Gastroesophageal sphincter (tissue), 3 donors: ENCODE data around the gene PRSS22.

ENCODE experiments used
- POLR2A ChIP-seq, 2 donors: fragments of 450-650 bp; IDR thresholded peaks; one replicate each; pipeline ENCODE4 v1.6.1; 2017; ENCODE audit warnings: antibody characterized with exemption in 2 of 2, mild to moderate bottlenecking in 2 of 2, moderate library complexity in 1 of 2
- POLR2AphosphoS5 ChIP-seq: sonication (generic); formaldehyde crosslinking; IDR thresholded peaks from one replicate; pipeline ENCODE4 v1.6.1; 2017; ENCODE audit warnings: antibody characterized with exemption
- TF ChIP-seq, protein P1 (sequence below), 4 experiments: fragments of 200-600 bp in 2 of 4; fragments of 450-650 bp in 2 of 4; sonication (generic) in 1 of 4; IDR thresholded peaks; one replicate each; pipeline ENCODE4 v1.5.1; 2017 to 2019; ENCODE audit warnings: antibody characterized with exemption in 4 of 4, mild to moderate bottlenecking in 2 of 4, moderate library complexity in 2 of 4

DNA sequence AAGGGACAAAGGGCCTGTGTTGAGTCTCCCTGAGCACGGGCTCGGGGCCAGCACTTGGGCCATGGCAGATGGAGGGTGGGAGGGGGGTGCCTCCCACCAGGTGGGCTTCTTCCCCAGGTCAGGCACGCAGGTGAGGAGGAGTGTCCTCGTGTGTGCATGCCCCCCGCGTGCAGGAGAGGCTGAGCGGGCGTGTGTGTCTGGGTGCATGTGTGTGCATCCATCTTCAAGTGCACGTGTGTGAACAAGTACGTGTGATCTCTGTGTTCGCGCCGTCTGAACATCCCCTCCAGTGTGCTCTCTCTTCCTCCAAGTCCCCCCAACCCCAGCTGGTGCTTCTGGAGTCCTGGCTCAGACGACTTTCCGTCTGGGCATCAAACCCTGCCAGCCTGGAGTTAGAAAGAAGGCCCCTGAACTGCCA lies 30.6 kb downstream of the PRSS22 start:
- TF ChIP-seq, protein P1, sequence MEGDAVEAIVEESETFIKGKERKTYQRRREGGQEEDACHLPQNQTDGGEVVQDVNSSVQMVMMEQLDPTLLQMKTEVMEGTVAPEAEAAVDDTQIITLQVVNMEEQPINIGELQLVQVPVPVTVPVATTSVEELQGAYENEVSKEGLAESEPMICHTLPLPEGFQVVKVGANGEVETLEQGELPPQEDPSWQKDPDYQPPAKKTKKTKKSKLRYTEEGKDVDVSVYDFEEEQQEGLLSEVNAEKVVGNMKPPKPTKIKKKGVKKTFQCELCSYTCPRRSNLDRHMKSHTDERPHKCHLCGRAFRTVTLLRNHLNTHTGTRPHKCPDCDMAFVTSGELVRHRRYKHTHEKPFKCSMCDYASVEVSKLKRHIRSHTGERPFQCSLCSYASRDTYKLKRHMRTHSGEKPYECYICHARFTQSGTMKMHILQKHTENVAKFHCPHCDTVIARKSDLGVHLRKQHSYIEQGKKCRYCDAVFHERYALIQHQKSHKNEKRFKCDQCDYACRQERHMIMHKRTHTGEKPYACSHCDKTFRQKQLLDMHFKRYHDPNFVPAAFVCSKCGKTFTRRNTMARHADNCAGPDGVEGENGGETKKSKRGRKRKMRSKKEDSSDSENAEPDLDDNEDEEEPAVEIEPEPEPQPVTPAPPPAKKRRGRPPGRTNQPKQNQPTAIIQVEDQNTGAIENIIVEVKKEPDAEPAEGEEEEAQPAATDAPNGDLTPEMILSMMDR (IDR thresholded peaks at IDR 0.05), result no peak
- TF ChIP-seq POLR2AphosphoS5 (no peak), POLR2A (IDR thresholded peaks at IDR 0.05) (no peak)
